Islet precursor cell (in vitro differentiated cells): Measurements from ENCODE around the gene MORN3.
A peak's percentile ranks its signal among the peaks of the same experiment; 100 is the strongest.
"Not testable (repeated sequence)": the region's sequence is repeated elsewhere in the genome, so short reads cannot be mapped to it uniquely, and the experiment has no call there.

ENCODE experiments used
- DNase-seq: peaks from one replicate; pipeline ENCODE4 v3.0.0-alpha.2; 2018

The MORN3 gene

DNA sequence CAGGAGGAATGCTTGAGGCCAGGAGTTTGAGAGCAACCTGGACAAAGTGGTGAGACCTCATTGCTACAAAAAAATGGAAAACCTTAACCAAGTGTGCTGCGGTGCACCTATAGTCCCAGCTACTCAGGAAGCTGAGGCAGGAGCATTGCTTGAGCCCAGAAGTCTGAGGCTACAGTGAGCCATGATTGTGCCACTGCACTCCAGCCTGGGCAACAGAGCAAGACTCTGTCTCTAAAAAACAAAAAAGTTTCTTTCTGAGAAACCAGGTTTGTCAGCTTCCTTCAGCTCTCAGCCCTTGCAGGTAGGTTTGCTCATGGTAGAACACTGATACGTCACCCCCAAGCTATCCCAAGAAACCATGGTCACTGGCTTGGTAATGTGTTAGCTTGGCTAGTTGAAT lies 20.0 kb upstream of the MORN3 start:
- no peak for DNase-seq

DNA sequence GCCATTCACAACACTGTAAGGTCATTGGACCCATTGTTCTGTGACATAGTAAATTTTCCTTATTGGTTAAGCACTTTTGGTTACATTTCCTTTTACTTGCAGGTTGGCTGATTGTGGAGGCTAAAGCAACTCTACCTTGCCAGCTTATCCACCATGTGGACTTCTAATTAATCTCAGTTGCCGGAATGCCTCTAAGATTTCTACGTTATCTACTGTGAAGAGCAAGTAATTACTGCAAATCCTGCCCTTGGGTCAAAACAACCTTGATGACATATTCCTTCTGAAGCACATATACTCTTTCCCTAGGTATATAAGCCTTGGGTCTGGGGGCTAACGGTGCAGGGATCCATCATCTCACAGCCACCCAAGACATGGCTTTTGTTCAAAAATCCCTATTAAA lies 19.5 kb upstream of the MORN3 start:
- DNase-seq, result no peak

GRCh38 chr12:121679661-121680197 lies 10.3 kb upstream of the MORN3 start:
- DNase-seq, result not testable (repeated sequence)

DNA sequence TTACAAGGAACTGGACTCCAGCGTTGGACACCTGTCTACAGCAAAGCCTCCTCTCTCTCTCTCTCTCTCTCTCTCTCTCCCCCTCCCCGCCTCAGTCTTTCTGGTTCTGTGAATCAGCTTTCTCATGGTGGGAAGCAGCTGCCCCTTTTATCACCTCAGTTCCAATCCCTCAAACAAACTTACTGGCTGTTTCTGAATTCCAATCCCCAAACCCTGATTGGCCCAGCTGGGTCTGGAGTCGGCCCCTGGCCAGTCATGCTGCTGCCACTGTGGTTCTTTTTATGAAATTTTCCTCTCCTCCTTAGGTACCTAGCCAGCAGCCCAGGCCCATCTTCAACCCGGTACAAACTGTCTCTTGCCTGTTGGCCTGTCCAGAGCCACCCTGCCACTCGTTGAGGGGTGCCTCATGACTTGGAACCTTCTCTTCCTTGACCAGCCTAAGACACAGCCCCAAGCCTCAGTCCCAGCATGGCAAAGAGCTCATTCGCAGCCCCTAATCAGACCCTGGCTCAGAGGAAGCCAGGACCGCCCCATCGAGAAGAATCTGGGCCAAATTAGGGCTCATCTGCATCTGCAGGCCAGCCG lies 9.4 kb upstream of the MORN3 start:
- DNase-seq, result peak; percentile 68

GRCh38 chr12:121678305-121678704 lies 8.9 kb upstream of the MORN3 start:
- no peak for DNase-seq

GRCh38 chr12:121676190-121676589 lies 6.7 kb upstream of the MORN3 start:
- DNase-seq, result no peak

GRCh38 chr12:121673013-121673511 lies 3.6 kb upstream of the MORN3 start:
- DNase-seq, result peak; percentile 82

GRCh38 chr12:121668750-121669520 lies 519 bp downstream of the MORN3 start:
- peak; percentile 88 for DNase-seq

DNA sequence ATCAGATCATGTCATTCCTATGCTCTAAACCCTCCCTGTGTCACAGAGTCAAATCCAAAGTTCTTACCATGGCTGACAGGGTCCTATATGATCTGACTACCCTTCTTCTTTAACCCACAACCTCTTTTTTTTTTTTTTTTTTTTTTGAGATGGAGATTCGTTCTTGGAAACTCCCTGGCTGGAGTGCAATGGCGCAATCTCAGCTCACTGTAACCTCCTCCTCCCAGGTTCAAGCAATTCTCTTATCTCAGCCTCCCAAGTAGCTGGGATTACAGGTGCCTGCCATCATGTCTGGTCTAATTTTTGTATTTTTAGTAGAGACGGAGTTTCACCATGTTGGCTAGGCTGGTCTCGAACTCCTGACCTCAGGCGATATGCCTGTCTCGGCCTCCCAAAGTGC lies 2.6 kb downstream of the MORN3 start:
- DNase-seq, result not testable (repeated sequence)

- DNase-seq, result no peak
Measured at GRCh38 chr12:121663610-121663929, 5.9 kb downstream of the MORN3 start.

GRCh38 chr12:121661353-121662105 lies 7.9 kb downstream of the MORN3 start:
- not testable (repeated sequence) for DNase-seq

DNA sequence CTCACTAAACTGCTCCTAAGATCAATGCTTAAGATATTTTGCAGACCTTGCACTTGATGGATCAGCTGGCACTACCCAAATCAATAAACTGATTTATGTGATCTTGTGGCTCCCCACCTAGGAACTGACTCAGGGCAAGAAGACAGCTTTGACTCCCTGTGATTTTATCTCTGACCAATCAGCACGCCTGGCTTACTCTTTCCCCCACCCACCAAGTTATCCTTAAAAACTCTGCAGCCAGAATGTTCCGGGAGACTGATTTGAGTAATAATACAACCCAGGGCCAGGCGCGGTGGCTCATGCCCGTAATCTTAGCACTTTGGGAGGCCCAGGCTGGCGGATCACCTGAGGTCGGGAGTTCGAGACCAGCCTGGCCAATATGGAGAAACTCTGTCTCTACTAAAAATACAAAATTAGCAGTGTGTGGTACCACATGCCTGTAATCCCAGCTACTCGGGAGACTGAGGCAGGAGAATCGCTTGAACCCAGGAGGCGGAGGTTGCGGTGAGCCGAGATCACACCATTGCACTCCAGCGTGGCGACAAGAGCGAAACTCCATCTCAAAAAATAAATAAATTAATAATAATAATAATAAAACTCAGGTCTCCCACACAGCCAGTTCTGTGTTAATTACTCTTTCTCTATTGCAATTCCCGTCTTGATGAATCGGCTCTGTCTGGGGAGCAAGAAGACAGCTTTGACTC lies 12.0 kb downstream of the MORN3 start:
- DNase-seq, result no peak

GRCh38 chr12:121656122-121656521 lies 13.3 kb downstream of the MORN3 start:
- DNase-seq, result no peak

DNA sequence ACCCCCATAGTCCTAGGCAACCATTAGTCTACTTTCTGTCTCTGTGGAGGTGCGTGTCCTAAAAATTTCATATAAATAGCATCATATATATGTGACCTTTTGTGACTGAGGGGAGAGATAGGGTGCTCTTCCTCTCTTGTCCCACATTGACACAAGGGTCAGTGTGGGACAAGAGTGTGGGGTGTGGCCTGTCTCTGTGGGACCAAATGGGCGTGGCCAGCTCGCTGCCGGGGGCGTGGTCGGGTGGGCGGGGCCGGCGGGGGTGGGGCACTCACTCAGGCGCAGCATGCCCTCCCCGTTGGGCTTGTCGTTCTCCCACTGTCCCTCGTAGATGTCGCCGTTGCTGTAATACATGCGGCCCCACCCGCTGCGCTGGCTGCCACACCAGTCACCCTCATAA lies 15.5 kb downstream of the MORN3 start:
- no peak for DNase-seq

- no peak for DNase-seq
Measured at GRCh38 chr12:121652767-121653497, 16.5 kb downstream of the MORN3 start.

GRCh38 chr12:121651320-121651719 lies 18.1 kb downstream of the MORN3 start:
- DNase-seq, result no peak

- no peak for DNase-seq
Measured at GRCh38 chr12:121649819-121650353, 19.6 kb downstream of the MORN3 start.

DNA sequence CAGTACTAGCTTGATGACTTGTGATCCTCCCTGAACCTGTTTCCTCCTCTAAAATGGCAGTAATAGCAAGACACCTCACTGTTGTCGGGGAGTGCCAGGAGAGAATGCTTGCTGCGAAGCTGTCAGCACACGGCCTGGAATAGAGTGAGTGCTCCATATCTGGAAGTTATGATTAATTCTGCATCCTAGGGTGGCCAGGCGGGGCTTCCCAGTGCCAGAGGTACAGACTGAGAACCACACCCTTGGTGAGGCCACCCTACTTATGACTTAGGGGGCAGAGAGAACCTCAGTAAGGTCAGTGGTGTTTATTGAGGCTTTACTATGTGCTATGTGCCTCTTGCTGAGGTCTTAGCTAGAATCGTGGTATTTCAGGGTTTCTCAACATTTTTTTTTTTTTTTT lies 20.1 kb downstream of the MORN3 start:
- no peak for DNase-seq

- DNase-seq, result no peak
Measured at GRCh38 chr12:121648458-121649028, 20.9 kb downstream of the MORN3 start.

DNA sequence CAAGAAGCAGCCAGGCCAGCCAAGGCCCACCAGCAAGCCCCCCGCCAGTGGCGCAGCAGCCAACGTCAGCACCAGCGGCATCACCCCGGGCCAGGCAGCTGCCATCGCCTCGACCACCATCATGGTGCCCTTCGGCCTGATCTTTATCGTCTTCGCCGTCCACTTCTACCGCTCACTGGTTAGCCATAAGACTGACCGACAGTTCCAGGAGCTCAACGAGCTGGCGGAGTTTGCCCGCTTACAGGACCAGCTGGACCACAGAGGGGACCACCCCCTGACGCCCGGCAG lies 28.2 kb downstream of the MORN3 start:
- DNase-seq, result no peak

DNA sequence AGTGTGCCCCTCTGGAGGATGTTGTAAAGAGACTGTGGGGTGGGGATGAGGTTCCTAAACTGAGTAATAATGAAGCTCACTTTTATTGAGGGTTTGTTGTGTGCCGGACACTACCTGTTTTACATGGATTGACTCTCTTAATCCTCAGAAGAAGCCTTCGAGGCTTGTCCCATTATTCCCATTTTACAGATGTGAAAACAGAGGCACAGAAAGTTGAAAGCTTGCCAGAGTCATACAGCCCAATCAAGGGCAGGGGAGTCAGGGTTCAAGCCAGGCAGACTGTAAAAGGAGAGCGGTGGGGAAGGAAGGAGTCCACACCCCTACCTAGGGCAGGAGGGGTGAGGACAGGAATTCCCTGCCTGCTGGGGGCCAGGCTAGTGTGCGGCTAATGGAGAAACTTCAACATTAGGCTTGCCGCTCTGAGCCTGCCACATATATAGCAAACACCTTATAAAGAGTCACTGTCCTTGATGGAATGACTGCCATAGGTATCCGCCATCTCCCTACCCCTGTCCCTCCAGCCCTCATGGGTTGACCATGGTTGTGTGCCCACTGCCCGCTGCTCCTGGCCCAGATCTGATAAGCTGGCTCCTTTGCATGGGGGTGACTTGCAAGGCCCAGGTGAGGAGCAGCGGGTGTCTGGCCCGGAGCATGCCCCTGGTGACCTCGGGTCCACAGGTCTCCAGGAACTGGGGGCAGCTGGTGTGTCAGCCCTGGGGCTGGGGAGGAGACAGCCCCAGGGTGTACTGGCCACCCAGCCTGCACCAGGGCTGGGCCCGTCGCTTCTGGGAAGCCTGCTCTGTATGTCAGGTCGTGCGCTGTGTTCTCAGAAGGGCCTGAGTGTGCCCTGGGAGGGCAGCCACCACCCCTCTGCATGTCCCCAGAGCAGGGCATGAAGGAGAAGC lies 30.9 kb downstream of the MORN3 start:
- no peak for DNase-seq
